Panc1 (cell line): ENCODE data around the gene ZBTB7C. TPM values are rescaled to one million over a fixed set of nuclear protein-coding genes. Genes with fewer than 3 reads are reported as not detected.

Source experiments
- ATAC-seq: fragments of 200-7000 bp; cut with Tn5 transposase; 2 replicates; pipeline ENCODE4 v1.9.1; 2020; ENCODE audit warnings: mild to moderate bottlenecking, moderate library complexity
- BruUV-seq: library from RNA; stranded (reverse); fragments of 400-500 nt; replicated peaks from 2 replicates; lab custom pipeline; 2021; lab: Mats Ljungman, UMichigan
- CTCF ChIA-PET: fragments of 300-600 bp; sonication (Branson Sonifier 250); formaldehyde crosslinking; loops from one replicate; lab custom pipeline; 2022; ENCODE audit warnings: antibody characterized with exemption; lab: Charles Lee
- POLR2A ChIA-PET: fragments of 300-600 bp; sonication (Branson Sonifier 250); formaldehyde crosslinking; loops from one replicate; lab custom pipeline; 2022; ENCODE audit warnings: antibody characterized with exemption; lab: Charles Lee
- DNase-seq: peaks from one replicate; pipeline ENCODE4 v3.0.0-alpha.2; 2010; ENCODE audit warnings: low read depth, low spot score
- H3K27ac ChIP-seq: 2 replicates; pipeline ENCODE4 v1.5.1; 2011; ENCODE audit warnings: mild to moderate bottlenecking, low read length, inconsistent platforms
- H3K27me3 ChIP-seq: fragments of 200-500 bp; sonication (Bioruptor generic); 2 replicates; pipeline ENCODE4 v1.6.0; 2014; ENCODE audit warnings: low read length, inconsistent platforms; ENCODE audit not compliant: control insufficient read depth, insufficient read depth
- H3K36me3 ChIP-seq: fragments of 200-500 bp; sonication (Bioruptor generic); 2 replicates; pipeline ENCODE4 v1.5.1; 2014; ENCODE audit warnings: inconsistent platforms, mild to moderate bottlenecking, low read length, moderate library complexity; ENCODE audit not compliant: control insufficient read depth, insufficient read depth
- H3K4me1 ChIP-seq: 2 replicates; pipeline ENCODE4 v1.5.1; 2011; ENCODE audit warnings: inconsistent platforms, mild to moderate bottlenecking, low read length, moderate library complexity; ENCODE audit not compliant: control insufficient read depth, insufficient read depth
- H3K4me3 ChIP-seq, 2 experiments: 2 replicates each; pipeline ENCODE4 v1.5.1; 2011 to 2012; ENCODE audit warnings: low read depth in 2 of 2, low read length in 2 of 2, mild to moderate bottlenecking in 2 of 2, inconsistent platforms in 1 of 2, moderate library complexity in 1 of 2
- H3K9me3 ChIP-seq: fragments of 200-500 bp; sonication (Bioruptor generic); 2 replicates; pipeline ENCODE4 v1.5.1; 2014; ENCODE audit warnings: low read depth, mild to moderate bottlenecking, inconsistent platforms, low read length, moderate library complexity; ENCODE audit not compliant: control insufficient read depth, insufficient read depth
- POLR2AphosphoS5 ChIP-seq: IDR thresholded peaks from 2 replicates; pipeline ENCODE4 v1.6.1; 2012; ENCODE audit warnings: mild to moderate bottlenecking, low read depth, low read length, moderate library complexity
- SIN3A ChIP-seq: IDR thresholded peaks from 2 replicates; pipeline ENCODE4 v1.6.1; 2012; ENCODE audit warnings: low read depth, mild to moderate bottlenecking, low read length, moderate library complexity, borderline replicate concordance; ENCODE audit not compliant: insufficient read depth
- TCF7L2 ChIP-seq: IDR thresholded peaks from 2 replicates; pipeline ENCODE4 v1.6.1; 2011; ENCODE audit warnings: mild to moderate bottlenecking, low read depth, low read length, inconsistent platforms
- in situ Hi-C: cut with HindIII; loops from 2 replicates; pipeline ENCODE4 v1.10.0; 2016; ENCODE audit warnings: low sequenced_read_pairs, low pct_unique_long_range_greater_than_20kb
- intact Hi-C: fragments of 100-400 bp; cut with micrococcal nuclease; formaldehyde crosslinking; loops from one replicate; pipeline ENCODE4 v1.10.0; 2022; ENCODE audit not compliant: unreplicated experiment
- total RNA-seq: library from RNA; stranded (reverse); gene quantifications from one replicate; pipeline ENCODE4 v1.2.1, GENCODE V29; 2021; ENCODE audit not compliant: unreplicated experiment
- TF ChIP-seq, protein P1 (sequence below): fragments of 450-650 bp; IDR thresholded peaks from 2 replicates; pipeline ENCODE4 v1.5.1; 2017; ENCODE audit warnings: mild to moderate bottlenecking
- TF ChIP-seq, protein P2 (sequence below), 2 experiments: IDR thresholded peaks; 2 replicates each; pipeline ENCODE4 v1.6.1; 2011 to 2012; ENCODE audit warnings: low read depth in 2 of 2, control low read depth in 1 of 2, low read length in 1 of 2, mild to moderate bottlenecking in 1 of 2, moderate library complexity in 1 of 2; ENCODE audit not compliant: insufficient read depth in 1 of 2

Gene ZBTB7C
- total RNA-seq, 1 experiment from 2014 or later = 0.03 TPM

DNA sequence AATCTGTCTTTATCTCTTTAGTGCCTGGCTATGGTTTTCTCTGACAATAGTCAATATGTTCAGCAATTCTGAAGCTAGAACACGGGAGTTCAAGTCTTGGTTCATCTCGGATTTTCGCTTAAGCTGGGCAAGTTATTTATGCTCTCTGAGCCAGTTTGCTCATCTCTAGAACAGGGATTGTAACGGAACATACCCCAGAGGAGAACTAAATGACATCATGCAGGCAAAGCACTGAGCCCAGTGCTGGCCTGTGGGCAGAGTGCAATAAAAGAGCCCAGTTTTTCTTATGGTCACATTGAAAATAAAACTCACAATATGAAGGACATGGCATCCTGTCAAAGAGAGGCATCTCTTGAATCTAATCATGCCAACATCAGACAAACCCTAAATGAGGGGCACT lies 143.9 kb downstream of the ZBTB7C start:
- no TSS peak for BruUV-seq
- Histone ChIP-seq H3K27me3 (no peaks in the 10 kb centered on the region), H3K4me3 (no peak overlapping the region), H3K4me1 (no peaks in the 10 kb centered on the region), H3K27ac (no peak overlapping the region), H3K9me3 (no peaks in the 10 kb centered on the region), H3K36me3 (no peaks in the 10 kb centered on the region)
- ATAC-seq (no peak), DNase-seq (no peak)
- in situ Hi-C loops = no loop called here
- intact Hi-C loops = no loop called here
- CTCF ChIA-PET = no interaction called here
- POLR2A ChIA-PET = no interaction called here
- TF ChIP-seq, protein P1, sequence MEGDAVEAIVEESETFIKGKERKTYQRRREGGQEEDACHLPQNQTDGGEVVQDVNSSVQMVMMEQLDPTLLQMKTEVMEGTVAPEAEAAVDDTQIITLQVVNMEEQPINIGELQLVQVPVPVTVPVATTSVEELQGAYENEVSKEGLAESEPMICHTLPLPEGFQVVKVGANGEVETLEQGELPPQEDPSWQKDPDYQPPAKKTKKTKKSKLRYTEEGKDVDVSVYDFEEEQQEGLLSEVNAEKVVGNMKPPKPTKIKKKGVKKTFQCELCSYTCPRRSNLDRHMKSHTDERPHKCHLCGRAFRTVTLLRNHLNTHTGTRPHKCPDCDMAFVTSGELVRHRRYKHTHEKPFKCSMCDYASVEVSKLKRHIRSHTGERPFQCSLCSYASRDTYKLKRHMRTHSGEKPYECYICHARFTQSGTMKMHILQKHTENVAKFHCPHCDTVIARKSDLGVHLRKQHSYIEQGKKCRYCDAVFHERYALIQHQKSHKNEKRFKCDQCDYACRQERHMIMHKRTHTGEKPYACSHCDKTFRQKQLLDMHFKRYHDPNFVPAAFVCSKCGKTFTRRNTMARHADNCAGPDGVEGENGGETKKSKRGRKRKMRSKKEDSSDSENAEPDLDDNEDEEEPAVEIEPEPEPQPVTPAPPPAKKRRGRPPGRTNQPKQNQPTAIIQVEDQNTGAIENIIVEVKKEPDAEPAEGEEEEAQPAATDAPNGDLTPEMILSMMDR = no peak
- no peak for TF ChIP-seq SIN3A
- TF ChIP-seq POLR2AphosphoS5 = no peak
- no peak for TF ChIP-seq TCF7L2
- TF ChIP-seq, protein P2, sequence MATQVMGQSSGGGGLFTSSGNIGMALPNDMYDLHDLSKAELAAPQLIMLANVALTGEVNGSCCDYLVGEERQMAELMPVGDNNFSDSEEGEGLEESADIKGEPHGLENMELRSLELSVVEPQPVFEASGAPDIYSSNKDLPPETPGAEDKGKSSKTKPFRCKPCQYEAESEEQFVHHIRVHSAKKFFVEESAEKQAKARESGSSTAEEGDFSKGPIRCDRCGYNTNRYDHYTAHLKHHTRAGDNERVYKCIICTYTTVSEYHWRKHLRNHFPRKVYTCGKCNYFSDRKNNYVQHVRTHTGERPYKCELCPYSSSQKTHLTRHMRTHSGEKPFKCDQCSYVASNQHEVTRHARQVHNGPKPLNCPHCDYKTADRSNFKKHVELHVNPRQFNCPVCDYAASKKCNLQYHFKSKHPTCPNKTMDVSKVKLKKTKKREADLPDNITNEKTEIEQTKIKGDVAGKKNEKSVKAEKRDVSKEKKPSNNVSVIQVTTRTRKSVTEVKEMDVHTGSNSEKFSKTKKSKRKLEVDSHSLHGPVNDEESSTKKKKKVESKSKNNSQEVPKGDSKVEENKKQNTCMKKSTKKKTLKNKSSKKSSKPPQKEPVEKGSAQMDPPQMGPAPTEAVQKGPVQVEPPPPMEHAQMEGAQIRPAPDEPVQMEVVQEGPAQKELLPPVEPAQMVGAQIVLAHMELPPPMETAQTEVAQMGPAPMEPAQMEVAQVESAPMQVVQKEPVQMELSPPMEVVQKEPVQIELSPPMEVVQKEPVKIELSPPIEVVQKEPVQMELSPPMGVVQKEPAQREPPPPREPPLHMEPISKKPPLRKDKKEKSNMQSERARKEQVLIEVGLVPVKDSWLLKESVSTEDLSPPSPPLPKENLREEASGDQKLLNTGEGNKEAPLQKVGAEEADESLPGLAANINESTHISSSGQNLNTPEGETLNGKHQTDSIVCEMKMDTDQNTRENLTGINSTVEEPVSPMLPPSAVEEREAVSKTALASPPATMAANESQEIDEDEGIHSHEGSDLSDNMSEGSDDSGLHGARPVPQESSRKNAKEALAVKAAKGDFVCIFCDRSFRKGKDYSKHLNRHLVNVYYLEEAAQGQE (IDR thresholded peaks at IDR 0.05; ENCODE audit: insufficient read depth in 1 of 2, low read depth in 2 of 2, low read length in 1 of 2) = no peak

DNA sequence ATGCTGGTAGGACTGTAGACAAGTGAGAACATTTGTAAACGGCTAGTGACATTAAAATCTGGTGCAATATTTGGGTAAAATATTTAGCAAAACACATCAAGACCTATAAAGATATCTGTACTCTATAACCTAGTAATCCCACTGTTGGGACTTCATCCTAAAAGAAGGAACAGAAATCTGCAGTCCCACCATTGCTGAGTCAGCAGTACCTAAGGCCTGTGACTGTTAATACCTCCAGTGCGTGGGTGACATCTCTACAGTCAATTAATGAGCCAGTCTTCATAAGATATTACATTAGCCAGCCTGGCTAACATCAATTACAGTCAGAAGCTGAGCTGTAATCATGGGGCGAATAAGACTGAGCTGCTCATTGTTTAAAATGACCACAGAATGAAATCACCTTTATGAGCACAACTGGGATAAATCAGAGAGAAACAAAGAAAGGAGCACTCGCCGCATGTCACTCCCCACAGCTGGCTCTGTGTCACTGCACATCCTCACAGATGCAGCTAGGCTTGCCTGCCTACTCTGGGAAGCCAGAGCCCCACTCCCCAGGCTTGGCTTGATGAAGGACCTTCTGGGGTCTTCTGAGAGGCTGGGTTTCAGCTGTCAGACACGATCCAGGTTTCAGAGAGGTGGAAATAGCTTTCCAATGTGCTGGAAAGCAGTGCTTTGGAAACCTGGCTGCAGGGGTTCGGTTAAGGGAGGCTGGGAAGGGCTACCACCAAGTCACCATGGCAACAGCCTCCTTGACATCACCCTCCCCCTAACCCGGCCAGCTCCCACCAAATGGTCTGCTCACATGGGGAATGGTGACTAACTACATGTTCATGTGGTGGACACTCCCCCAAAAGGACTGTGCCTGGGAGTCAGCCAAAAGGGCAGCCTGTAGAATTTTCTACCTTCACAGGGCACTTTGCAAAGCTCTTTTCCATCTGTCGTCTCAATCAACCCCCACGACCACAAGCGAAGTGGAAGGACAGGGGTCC lies 145.0 kb downstream of the ZBTB7C start:
- intact Hi-C loops = no loop called here
- DNase-seq (no peak), ATAC-seq (no peak)
- no TSS peak for BruUV-seq
- Histone ChIP-seq H3K4me3 (no peak overlapping the region), H3K4me1 (no peaks in the 10 kb centered on the region), H3K36me3 (no peaks in the 10 kb centered on the region), H3K9me3 (no peaks in the 10 kb centered on the region), H3K27me3 (no peaks in the 10 kb centered on the region), H3K27ac (no peak overlapping the region)
- in situ Hi-C loops = no loop called here
- TF ChIP-seq TCF7L2 = no peak
- POLR2A ChIA-PET = no interaction called here
- CTCF ChIA-PET = no interaction called here
